OCI-LY7 (cell line): ENCODE data around the gene DHX57. TPM values are rescaled to one million over a fixed set of nuclear protein-coding genes. Genes with fewer than 3 reads are reported as not detected.
"Not testable (repeated sequence)": the region's sequence is repeated elsewhere in the genome, so short reads cannot be mapped to it uniquely, and the experiment has no call there.

Experiments
- BruUV-seq: library from RNA; stranded (reverse); fragments of 400-500 nt; replicated peaks from 2 replicates; lab custom pipeline; 2021; lab: Mats Ljungman, UMichigan
- CTCF ChIA-PET: fragments of 300-600 bp; sonication (Branson Sonifier 250); formaldehyde crosslinking; loops from one replicate; lab custom pipeline; 2022; ENCODE audit warnings: antibody characterized with exemption; ENCODE audit not compliant: unreplicated experiment; lab: Charles Lee
- POLR2A ChIA-PET: fragments of 300-600 bp; sonication (Branson Sonifier 250); formaldehyde crosslinking; loops from one replicate; lab custom pipeline; 2022; ENCODE audit warnings: antibody characterized with exemption; lab: Charles Lee
- DNase-seq: peaks from one replicate; pipeline ENCODE4 v3.0.0-alpha.2; 2015; ENCODE audit warnings: low spot score
- H2AFZ ChIP-seq: fragments of 200-600 bp; sonication (generic), shearing (Covaris generic); 2 replicates; pipeline ENCODE4 v1.6.1; 2014; ENCODE audit warnings: mild to moderate bottlenecking, antibody characterized with exemption, low read length, moderate library complexity
- H3K27ac ChIP-seq: fragments of 200-600 bp; sonication (generic); 2 replicates; pipeline ENCODE4 v1.5.1; 2014; ENCODE audit warnings: mixed run types, low read depth, mild to moderate bottlenecking, moderate library complexity, low read length, inconsistent platforms; ENCODE audit not compliant: poor library complexity, severe bottlenecking
- H3K36me3 ChIP-seq: fragments of 200-600 bp; sonication (generic); 2 replicates; pipeline ENCODE4 v1.6.1; 2014; ENCODE audit warnings: mild to moderate bottlenecking, antibody characterized with exemption, low read length, moderate library complexity, mixed read lengths; ENCODE audit not compliant: insufficient read depth
- H3K4me1 ChIP-seq: fragments of 200-600 bp; sonication (generic); 2 replicates; pipeline ENCODE4 v1.5.1; 2014; ENCODE audit warnings: mild to moderate bottlenecking, low read length; ENCODE audit not compliant: insufficient read depth, poor library complexity, severe bottlenecking
- H3K4me2 ChIP-seq: fragments of 200-600 bp; sonication (generic); 2 replicates; pipeline ENCODE4 v1.6.1; 2014; ENCODE audit warnings: mild to moderate bottlenecking, low read length
- H3K4me3 ChIP-seq: fragments of 200-600 bp; sonication (generic); 2 replicates; pipeline ENCODE4 v1.5.1; 2014; ENCODE audit warnings: mild to moderate bottlenecking, low read depth, low read length; ENCODE audit not compliant: poor library complexity, severe bottlenecking
- H3K79me2 ChIP-seq: fragments of 200-600 bp; sonication (generic); 2 replicates; pipeline ENCODE4 v1.6.1; 2016; ENCODE audit warnings: low read depth, mild to moderate bottlenecking, low read length, moderate library complexity, mixed read lengths; ENCODE audit not compliant: insufficient read depth
- H3K9me2 ChIP-seq: fragments of 200-600 bp; sonication (generic); 2 replicates; pipeline ENCODE4 v1.6.1; 2016; ENCODE audit warnings: mild to moderate bottlenecking, low read length, mixed read lengths; ENCODE audit not compliant: insufficient read depth
- H3K9me3 ChIP-seq: fragments of 200-600 bp; sonication (generic); 2 replicates; pipeline ENCODE4 v1.6.1; 2014; ENCODE audit warnings: mild to moderate bottlenecking, mixed run types, low read length, mixed read lengths
- H4K20me1 ChIP-seq: fragments of 200-600 bp; sonication (generic); 2 replicates; pipeline ENCODE4 v1.6.1; 2014; ENCODE audit warnings: mild to moderate bottlenecking, antibody characterized with exemption, low read length, moderate library complexity, mixed read lengths; ENCODE audit not compliant: insufficient read depth
- CTCF ChIP-seq: fragments of 200-600 bp; sonication (generic); conservative IDR thresholded peaks from 2 replicates; pipeline ENCODE4 v1.5.1; 2014; ENCODE audit warnings: mild to moderate bottlenecking, antibody characterized with exemption, low read length, moderate library complexity, mixed read lengths
- EZH2phosphoT487 ChIP-seq: fragments of 200-600 bp; sonication (generic); IDR thresholded peaks from 2 replicates; pipeline ENCODE4 v1.6.1; 2018; ENCODE audit warnings: low read depth, borderline replicate concordance, mild to moderate bottlenecking, mixed run types, antibody characterized with exemption, low read length, moderate library complexity, mixed read lengths
- intact Hi-C: fragments of 100-400 bp; cut with micrococcal nuclease; formaldehyde crosslinking; loops from one replicate; pipeline ENCODE4 v1.10.0; 2022; ENCODE audit not compliant: unreplicated experiment
- total RNA-seq, 2 experiments: library from RNA; depleted of rRNA in 1 of 2; stranded (reverse); fragments of >200 nt in 1 of 2; shearing (Covaris generic) in 1 of 2; gene quantifications; 2 replicates each; pipeline ENCODE4 v1.2.3, GENCODE V29; 2014 to 2022

The DHX57 gene
- total RNA-seq, 2 experiments from 2014 or later, result 14.6 to 17.7 TPM

GRCh38 chr2:38793511-38793910 lies 82.2 kb downstream of the DHX57 start:
- POLR2A ChIA-PET, result no interaction called here
- Histone ChIP-seq H3K9me3 (no peaks in the 10 kb centered on the region), H3K4me3 (no peak overlapping the region), H3K4me1 (no peaks in the 10 kb centered on the region), H3K27ac (no peak overlapping the region), H3K4me2 (no peak overlapping the region), H3K36me3 (peaks cover 3% of the 10 kb centered on the region; the same call in 1 of the 2 replicates), H3K79me2 (no peaks in the 10 kb centered on the region), H3K9me2 (no peaks in the 10 kb centered on the region), H2AFZ (no peak overlapping the region), H4K20me1 (no peaks in the 10 kb centered on the region)
- BruUV-seq, result no TSS peak
- DNase-seq, result no peak
- CTCF ChIA-PET, result no interaction called here
- intact Hi-C loops, result no loop called here
- no peak for TF ChIP-seq CTCF

GRCh38 chr2:38792751-38793150 lies 83.0 kb downstream of the DHX57 start:
- Histone ChIP-seq H3K79me2 (no peaks in the 10 kb centered on the region), H3K4me3 (no peak overlapping the region), H3K9me3 (no peaks in the 10 kb centered on the region), H3K9me2 (no peaks in the 10 kb centered on the region), H3K36me3 (no peaks in the 10 kb centered on the region), H2AFZ (no peak overlapping the region), H3K27ac (no peak overlapping the region), H3K4me1 (no peaks in the 10 kb centered on the region), H4K20me1 (no peaks in the 10 kb centered on the region), H3K4me2 (no peak overlapping the region)
- BruUV-seq, result no TSS peak
- ChIA-PET POLR2A (no interaction called here), CTCF (no interaction called here)
- DNase-seq, result no peak
- intact Hi-C loops, result no loop called here
- no peak for TF ChIP-seq CTCF
- TF ChIP-seq EZH2phosphoT487, result no peak

GRCh38 chr2:38792321-38792720 lies 83.4 kb downstream of the DHX57 start:
- POLR2A ChIA-PET, H3K27ac ChIP-seq, H3K4me3 ChIP-seq, H3K4me1 ChIP-seq, H2AFZ ChIP-seq, H4K20me1 ChIP-seq, CTCF ChIA-PET, BruUV-seq, H3K36me3 ChIP-seq, DNase-seq, H3K9me3 ChIP-seq, H3K79me2 ChIP-seq, intact Hi-C loops, H3K9me2 ChIP-seq, H3K4me2 ChIP-seq: not testable (repeated sequence)
